ENCODE measurements around the gene UMOD.
"Not testable (repeated sequence)": the region's sequence is repeated elsewhere in the genome, so short reads cannot be mapped to it uniquely, and the experiment has no call there.

The UMOD gene

DNA sequence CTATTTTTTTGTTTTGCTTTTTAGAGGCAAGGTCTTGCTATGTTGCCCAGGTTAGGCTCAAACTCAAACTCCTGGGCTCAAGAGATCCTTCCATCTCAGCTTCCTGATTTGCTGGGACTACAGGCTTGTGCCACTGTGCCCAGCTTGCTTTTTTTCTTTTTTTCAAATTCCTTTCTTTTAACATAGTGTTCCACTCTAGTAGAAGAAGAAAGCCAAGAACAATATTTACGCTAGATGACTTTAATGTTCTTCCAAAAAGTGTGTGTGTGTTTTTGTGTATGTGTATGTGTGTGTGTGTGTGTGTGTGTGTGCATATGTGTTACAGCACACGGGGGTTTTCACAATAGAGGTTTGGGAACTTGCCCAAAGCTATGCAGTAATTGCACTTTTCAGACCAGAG is 10.7 kb upstream of the UMOD start:
- DNase-seq: no peak

DNA sequence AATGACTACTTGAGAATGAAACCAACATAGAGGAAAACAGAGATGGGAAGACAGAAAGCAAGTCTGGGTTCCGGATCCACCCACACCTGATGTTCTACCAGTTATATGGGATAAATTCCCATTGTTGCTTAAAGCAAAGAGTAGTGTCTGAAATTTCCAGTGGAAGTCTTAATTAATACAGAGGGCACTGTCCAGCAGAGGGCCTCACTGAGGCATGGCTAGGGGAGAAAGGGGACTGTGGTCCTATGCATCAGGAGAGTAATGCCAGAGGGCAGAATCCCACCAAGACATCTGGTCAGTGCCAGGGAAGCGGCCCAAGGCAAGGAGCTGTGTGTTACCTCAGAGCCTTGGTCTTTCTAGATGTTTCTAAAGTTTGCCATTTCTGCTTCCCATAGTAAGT is 7.5 kb upstream of the UMOD start:
- DNase-seq: no peak

DNA sequence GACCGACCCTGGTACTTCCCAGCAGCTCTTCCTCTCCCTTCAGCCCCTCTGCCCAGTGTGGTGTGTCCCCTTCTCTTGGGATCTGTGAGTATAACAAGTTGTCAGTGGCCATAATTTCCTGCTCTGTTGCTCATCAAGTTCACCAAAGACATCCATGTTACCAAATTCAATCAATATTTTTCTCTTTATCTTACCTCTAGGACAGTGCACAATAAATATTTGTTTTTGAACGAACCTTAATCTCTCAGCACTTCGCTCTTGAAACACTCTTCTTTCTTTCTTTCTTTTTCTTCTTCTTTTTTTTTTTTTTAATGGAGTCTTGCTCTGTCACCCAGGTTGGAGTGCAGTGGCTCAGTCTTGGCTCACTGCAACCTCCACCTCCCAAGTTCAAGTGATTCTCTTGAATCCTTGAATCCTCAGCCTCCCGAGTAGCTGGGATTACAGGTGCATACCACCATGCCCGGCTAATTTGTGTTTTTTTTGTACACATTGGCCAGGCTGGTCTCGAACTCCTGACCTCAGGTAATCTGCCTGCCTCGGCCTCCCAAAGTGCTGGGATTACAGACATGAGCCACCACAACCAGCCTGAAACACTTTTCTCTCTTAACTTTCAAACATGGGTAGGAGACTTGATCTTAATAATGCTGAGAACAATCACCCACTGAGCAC is 2.7 kb upstream of the UMOD start:
- no peak for DNase-seq

DNA sequence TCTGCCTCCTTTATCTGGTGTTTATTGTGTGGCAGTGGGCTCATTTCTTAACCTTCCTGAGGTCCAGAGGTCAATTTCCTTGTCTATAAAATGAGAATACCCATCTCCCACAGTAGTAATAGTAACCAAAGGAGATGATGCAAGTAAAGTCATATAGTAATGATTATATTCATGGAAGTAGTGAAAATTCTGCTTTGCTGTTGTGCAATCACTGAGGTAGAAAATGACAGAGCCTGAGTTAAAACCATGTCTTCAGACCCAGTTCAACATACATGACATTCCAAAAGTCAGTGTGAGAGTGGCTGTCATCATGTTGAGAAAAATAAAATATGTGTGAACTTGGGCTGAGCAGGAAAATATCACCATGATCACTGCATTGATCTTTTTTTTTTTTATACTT is 864 bp upstream of the UMOD start:
- DNase-seq: no peak

DNA sequence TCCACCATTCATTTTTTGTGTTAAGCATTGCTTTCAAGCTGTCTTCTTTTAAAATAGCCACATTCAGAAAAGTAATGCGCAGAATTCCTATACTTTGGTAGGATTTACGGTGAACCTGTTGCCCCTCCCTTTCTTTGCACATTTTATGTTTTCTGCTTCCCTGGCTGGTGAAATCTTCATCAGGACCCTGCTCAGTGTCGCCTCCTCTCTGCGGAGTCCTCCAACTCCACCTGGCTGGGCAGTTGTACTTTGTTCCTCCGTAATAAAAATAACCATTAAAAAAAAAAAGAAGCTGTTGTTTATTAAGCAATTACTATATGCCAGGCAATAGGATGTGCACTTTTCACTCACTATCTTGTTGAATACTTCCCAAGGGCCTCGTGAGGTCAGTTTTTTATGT is 2.9 kb downstream of the UMOD start:
- DNase-seq: no peak

DNA sequence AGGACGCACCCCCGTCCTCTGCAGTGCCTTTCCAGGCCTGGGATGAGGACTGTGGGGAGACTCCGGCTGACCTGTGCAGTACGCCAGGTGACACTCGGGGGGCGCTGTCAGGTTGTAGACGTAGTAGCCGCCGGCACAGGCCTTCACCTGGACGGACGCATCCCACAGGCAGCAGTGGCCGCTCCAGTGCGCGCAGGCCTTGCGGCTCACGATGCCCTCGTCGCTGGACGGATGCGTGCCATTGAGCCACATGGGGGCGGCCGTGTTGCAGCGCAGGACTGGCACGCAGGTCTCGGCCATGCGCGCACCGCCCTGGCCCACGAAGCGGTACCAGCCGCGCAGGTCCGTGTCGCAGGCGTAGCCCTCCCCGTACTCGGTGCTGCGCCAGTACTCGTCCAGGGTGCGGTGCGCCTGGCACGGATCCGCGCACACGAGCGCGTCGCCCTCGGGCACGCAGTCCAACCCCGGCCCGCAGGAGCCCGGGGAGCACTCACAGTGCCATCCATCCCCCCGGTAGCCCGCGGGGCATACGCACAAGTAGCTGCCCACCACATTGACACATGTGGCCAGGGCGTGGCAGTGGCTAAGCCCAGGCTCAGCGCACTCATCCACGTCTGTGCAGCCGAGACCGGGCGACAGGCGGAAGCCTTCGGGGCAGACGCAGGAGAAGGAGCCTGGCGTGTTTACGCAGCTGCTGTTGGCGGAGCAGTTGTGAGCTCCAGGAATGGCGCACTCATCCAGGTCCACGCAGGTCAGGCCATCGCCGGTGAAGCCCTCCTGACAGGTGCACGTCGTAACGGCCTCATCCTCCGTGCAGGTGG is 3.9 kb downstream of the UMOD start:
- DNase-seq: no peak

DNA sequence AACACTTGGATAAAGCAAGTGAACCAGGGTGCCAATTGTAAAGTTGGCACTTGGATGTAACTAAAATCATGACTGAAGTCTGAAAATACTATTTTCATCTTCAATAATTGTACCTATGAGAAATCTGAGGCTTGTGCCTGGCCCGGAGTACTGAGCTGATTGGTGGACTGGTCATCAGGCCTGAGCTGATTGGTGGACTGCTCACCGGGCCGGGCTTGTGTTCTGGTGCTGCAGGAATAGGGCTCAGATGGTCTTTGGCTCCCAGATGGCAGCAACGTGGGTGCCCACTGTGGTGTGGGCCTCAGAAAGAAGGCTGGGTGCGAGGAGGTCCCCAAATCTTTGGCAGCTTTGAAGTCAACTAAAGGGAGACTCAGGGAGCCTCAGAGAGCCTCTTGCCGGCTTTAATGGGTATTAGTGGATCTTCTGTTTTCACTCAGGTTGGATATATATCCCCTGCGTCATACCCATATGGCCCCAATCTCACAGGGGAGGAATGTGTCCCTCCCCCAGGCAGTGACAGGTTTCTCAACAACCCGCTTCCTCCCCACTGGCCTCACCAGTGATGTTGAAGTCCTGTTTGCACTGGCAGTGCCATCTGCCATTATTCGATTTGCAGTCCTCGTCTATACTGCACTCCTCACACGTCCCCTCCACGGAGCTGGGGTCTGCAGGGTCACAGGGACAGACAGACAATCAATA is 4.7 kb downstream of the UMOD start:
- DNase-seq: no peak

DNA sequence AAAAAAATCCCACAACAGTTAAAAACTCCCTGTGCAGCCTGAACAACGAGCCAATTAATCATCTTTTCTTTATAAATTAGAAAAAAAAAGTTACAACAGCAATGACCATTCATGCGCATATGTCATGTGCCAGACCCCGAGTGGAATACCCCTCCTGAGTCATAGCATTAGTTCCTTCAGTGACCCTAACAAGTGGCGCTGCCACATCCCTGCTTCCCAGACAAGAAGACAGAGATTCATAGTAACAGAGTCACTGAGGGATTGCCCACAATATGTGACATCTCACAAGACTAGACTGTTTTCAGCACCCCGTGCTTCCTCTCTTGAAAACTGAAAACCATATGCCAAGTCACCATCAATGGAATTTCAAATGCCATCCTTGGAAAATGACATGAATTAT is 7.9 kb downstream of the UMOD start:
- DNase-seq: no peak

DNA sequence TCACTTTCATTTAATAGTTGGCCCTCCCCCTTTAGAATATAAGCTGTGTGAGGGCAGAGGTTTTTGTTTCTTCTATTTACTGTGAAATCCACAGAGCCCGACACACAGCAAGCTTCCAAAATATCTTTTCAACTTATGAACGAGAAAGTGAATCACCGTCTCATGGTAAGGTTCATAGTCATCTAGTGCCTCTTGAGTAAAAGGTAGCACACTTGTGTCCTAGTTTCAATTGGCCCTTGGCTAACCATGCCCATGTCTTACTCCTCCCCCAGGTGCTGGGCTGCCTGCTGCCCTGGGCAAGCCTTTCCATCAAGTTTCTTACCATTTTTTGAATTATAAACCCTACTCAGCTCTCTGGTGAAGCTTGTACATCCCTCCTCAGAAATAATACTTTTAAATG is 12.8 kb downstream of the UMOD start:
- no peak for DNase-seq

DNA sequence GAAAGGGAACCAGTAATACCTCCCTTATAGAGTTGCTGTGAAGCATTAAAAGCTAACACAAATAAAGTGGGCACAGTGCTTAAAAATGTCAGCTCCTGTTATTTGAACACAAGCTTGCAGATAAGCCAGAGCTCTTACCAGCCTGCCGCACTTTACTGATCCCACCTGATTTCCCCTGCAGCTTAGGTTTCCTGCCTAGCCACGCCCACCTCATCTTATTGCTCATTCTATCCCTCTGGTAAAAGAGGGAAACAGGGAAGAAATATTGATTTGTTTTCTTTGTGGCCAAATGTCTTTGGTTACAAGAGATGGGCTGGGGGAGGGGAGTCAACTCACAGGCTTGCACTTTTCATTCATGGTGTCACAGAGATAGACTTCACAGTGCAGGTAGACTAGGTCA is 15.6 kb downstream of the UMOD start:
- DNase-seq: no peak

DNA sequence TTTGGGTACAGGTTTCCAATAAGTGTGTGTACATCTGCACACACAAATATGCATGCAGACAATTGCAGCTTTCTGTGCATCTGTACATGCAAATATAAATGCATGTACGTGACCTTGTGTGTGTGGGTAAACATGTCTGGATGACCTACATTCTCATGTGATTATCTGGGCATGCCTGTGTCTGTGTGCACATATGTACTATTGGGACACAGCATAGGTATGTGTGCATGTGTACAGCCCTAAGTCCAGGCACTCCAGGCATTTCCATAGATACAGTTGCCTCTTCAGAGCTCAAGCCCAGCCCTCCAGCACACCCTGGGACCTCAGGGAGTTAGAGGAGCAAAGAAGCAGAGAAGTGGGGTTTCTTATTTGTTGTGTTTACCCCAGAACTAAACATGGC is 18.1 kb downstream of the UMOD start:
- no peak for DNase-seq

DNA sequence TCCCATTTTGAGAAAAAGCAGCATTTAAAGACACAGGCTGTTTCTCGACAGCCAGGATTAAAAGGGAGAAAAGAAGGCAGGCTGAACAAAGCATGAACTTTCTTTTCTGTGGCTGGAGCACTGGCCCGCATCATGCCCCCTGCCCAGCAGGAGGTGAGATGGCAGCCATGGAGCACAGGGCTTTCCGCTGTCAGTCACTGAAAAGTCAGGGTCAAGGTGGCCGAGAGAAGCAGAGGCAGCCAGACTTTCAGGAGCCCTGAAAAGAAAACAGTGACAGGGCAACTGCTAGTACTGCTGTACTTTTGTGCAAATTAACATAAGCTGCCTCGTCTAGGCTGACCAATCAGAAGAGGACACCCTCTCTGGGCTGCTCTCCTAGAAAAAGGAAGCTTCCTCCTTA is 19.4 kb downstream of the UMOD start:
- no peak for DNase-seq

DNA sequence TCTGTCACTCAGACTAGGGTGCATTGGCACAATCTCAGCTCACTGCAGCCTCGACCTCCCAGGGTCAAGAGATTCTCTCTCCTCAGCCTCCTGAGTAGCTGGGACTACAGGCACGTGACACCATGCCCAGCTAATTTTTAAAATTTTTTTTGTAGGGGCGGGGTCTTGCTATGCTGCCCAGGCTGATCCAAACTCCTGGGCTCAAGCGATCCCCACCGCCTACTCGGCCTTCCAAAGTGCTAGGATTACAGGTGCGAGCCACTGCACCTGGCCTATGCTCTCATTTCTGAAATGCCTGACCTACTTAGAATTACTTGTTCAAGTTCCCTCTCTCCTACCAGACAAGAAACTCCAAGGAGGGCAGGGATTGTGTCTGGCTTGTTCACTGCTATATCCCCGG is 20.1 kb downstream of the UMOD start:
- no peak for DNase-seq

DNA sequence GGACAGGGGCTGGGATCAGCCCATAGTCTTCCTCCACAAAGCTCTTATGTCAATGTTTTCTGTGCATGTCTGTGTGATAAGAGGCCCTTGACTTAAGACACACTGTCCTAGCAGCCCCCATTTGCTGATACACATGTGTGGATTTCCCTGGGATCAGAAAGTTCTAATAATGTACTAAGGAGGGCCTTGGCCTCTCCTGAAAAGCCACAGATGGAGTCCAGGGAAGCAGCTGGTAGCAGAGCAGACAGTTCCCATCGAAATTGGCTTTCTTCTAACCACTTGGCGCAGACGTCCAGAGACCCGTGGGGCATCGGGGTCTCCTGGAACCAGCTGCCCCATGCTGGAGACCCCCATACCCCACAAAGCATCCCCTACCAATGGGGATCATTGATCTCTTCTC is 20.9 kb downstream of the UMOD start:
- DNase-seq: no peak

DNA sequence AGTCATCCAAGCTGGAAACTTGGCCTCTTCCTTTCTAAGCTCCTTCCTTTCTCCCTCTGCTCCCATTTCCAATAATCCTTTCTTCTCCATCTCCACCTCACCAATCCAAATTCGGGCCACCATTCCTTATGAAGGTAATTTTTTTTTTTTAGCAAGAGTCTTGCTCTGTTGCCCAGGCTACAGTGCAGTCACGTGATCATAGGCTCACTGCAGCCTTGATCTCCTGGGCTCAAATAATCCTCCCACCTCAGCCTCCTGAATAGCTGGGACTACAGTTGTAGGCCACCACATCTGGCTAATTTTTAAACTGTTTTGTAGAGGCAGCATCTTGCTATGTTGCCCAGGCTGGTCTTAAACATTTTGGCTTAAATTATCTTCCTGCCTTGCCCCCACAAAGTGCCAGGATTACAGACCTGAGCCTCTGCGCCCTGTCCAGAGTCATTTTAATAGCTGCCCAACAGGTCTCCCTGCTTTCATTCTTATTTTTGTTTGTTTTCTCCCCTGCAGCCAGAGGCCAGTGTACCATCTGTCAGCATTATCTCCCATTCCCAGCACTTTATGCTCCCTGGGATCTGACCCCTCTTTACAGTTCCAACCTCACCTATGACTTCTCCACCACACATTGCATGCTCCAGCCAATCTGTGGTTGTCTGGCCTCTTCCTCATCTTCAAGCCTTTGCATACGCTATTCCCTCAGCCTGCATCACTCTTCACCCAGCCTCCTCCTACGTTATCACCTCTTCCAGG is 22.9 kb downstream of the UMOD start:
- DNase-seq: no peak

DNA sequence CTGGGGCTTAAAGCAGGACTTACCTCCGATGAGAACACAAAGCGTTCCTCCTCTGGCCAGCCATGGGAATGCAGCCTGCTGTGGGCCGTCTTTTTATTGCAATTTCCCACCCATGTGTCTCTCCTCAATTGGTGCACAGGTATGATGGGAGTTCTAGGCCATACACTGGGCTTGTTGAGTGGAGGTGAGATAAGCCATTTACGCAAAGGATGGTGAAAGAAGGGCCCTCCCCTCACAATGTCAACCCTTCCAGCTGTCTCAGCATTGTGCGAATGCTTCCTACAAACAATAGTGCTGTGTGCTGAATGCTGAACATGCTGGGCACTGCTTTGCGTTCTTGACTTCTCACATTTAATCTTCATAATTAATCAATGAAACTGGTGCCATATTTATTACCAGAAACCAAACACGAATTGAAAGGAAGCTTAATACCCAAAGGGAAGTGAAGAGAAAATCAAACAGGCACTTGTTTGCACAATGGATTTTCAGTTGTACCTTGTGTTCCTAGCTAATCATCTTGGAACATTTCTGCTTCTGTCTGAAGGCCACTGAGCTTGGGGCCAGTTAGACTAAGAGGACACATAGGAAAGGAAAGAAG is 25.0 kb downstream of the UMOD start, which contains the start of gene GP2:
GP2 (minus strand) TSS at position 70 of the 598 bp plus-strand sequence. CDS start 1,082 bp downstream, outside the sequence.
- DNase-seq: no peak

DNA sequence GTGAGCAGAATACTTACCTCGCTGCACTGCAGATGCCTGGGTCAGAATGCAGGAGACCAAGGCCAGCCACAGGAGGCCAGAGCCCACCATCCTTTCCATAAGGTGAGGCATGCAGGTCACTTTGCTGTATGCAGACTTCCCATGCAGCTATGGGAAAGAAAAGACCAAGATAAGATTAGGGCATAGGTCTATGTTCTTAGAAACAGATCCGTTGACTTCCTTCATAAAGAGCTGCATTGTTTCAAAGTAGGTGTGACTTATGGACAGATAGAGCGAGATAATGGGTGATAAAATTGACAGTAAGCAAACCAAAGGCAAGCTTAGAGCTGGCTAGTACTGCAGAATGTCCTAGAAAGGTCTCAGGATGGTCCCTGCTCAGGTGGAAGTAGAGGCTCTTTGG is 26.2 kb downstream of the UMOD start:
- no peak for DNase-seq

DNA sequence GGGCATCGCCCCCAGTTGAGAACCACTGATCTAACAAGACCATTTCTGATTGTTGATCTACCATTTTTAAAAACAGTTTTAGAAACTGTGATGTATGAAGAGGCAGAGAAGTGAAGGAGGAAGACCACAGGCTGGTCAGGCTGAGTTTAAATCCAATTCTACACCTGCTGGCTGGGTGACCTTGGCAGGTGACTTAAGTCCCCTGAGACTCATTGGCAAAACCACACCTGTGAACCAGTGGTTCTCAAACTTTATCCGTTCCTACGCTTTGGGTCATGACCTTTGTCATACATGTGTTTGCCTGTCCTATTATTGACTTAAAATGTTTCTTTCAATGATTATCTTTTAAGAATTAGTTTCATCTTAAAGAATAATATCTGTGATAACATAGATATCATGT is 27.5 kb downstream of the UMOD start:
- DNase-seq: no peak

DNA sequence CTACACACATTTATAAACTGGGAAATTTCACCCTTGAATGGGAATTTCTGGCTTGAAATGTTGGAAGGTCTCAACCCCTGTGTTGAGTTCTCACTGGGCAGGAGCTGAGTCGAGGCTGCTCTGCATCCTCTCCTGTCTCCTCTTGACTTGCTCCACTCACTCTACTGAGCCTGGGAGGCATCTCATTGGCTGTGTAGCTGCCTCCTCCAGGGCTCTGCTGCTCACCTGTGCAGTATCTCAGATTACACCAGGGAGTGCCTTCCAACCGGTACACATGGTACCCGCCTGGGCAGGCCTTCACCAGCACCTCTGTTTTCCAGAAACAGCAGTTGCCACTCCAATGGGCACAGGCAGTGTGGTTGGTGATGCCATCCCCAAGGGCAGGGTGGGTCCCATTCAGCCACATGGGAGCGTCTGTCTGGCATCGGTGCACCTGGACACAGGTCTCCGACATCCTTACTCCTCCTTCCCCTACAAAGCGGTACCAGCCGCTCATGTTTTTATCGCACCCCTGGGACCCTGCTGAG is 28.9 kb downstream of the UMOD start:
- DNase-seq: no peak

DNA sequence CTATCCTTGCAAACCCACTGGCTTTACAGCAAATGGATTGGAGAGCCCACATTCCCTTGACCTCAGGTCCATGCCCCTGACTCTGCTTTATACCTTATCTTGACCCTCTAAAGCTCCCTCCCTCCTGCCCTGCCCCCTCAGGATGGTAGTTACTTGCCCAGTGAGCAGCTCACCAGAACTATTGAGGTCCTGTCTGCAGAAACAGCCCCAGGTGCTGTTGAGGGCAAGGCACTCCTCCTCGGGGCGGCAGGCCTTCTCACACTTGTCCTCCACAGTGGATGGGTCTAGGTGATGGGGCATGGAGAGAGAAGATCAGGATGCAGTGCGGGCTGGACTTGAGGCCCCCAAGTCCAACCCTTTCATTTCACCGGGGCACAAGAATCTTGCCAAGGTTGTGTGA is 29.8 kb downstream of the UMOD start:
- no peak for DNase-seq

DNA sequence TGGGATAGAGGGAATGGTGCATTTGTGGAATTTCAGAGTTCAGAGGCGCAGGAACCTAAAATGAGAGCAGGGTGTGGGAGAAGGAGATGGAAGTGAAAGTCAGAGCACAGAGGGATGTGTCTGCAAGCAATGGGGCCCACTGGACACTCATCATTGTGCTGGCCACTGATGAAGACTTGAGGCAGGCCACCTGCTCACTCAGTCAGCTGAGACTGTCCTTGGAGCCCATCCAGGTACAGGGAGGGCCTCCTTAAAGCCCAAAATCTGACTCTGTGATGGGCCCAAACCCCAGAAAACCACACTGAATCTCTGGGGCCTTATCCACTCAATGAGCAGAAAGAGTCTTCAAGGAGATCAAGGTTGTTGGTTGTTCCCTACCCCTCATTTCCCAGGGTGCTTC is 30.8 kb downstream of the UMOD start:
- no peak for DNase-seq

DNA sequence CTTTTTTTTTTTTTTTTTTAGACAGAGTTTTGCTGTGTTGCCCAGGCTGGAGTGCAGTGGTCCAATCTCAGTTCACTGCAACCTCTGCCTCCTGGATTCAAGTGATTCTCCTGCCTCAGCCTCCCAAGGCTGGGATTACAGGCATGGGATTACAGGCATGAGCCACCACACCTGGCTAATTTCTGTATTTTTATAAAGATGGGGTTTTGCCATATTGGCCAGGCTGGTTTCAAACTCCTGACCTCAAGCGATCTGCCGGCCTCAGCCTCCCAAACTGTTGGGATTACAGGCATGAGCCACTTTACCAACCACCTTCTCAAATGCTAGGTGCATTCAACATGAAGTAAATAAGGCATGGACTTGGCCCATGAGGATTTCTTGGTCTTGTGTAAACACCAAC is 31.5 kb downstream of the UMOD start:
- DNase-seq: not testable (repeated sequence)

DNA sequence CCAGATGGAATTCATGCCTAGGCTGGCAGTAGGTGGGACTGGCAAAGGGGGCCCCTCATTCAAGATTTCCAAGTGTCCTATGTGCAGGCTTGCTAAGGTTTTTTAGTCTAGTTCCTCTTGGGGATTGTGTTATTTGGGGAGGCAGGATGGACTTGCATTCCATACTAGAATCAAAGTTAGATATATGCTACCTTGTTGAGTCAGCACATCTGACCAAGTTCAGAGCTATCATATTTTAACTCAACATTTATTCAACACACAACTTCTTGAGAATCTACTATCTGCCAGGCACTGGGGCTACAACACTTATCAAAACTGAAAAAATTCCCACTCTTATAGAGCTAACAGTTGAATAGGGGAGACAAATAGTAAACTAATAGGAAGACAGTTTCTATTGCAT is 31.9 kb downstream of the UMOD start:
- no peak for DNase-seq
